Measurements from ENCODE around the gene TMEM217. TPM values are rescaled to one million over a fixed set of nuclear protein-coding genes. Genes with fewer than 3 reads are reported as not detected.

TMEM217 gene
- total RNA-seq, 1 experiment from 2014 or later, result 2.4 TPM

- no peaks in the 10 kb centered on the region for H4K20me1 ChIP-seq (ENCODE audit: low read length)
- BruUV-seq (replicated peaks), result no TSS peak
- ChIA-PET POLR2A (ENCODE audit: unreplicated experiment) (no interaction called here), CTCF (interaction anchor here (0.5 kb wide), 1 partner anchor 202 kb away, joined by 3 read pairs; no protein-coding TSS in a partner anchor)
- TF ChIP-seq CTCF (conservative IDR thresholded peaks at IDR 0.05; ENCODE audit: low read depth, low read length), result no peak
- TF ChIP-seq EZH2phosphoT487 (IDR thresholded peaks at IDR 0.05; ENCODE audit: borderline replicate concordance, low read length), result no peak
- no peak for TF ChIP-seq EZH2 (IDR thresholded peaks at IDR 0.05; ENCODE audit: low read length, unreplicated experiment)
- H3K4me1 ChIP-seq (ENCODE audit: insufficient read depth, low read length), result peaks cover 5% of the 10 kb centered on the region
- H3K9me2 ChIP-seq (replicated peaks; ENCODE audit: low read length), result no peaks in the 10 kb centered on the region
- no peaks in the 10 kb centered on the region for H3K36me3 ChIP-seq (ENCODE audit: low read depth, low read length)
- H3K27me3 ChIP-seq (ENCODE audit: low read length), result no peaks in the 10 kb centered on the region
- DNase-seq (no peak), ATAC-seq (no peak)
- no peaks in the 10 kb centered on the region for H3K79me2 ChIP-seq (ENCODE audit: low read length)
- intact Hi-C loops (cut with micrococcal nuclease), result no loop called here
- H3K9ac ChIP-seq (ENCODE audit: low read length), result no peak overlapping the region
- H2AFZ ChIP-seq (ENCODE audit: low read length), result no peak overlapping the region
- no peak overlapping the region for H3K4me2 ChIP-seq (ENCODE audit: low read length)
- no peaks in the 10 kb centered on the region for H3F3A ChIP-seq (ENCODE audit: low read length, unreplicated experiment)
- no peak overlapping the region for H3K4me3 ChIP-seq (ENCODE audit: low read length)
- no peaks in the 10 kb centered on the region for H3K9me3 ChIP-seq (ENCODE audit: low read length)
- no peak overlapping the region for H3K27ac ChIP-seq (ENCODE audit: low read length)
Measured at GRCh38 chr6:37225350-37226169, 32.4 kb downstream of the TMEM217 start.

GRCh38 chr6:37222992-37223391, 35.0 kb downstream of the TMEM217 start:
- TF ChIP-seq EZH2phosphoT487 (IDR thresholded peaks at IDR 0.05; ENCODE audit: borderline replicate concordance, low read length) (no peak), CTCF (conservative IDR thresholded peaks at IDR 0.05; ENCODE audit: low read depth, low read length) (no peak), EZH2 (IDR thresholded peaks at IDR 0.05; ENCODE audit: low read length, unreplicated experiment) (no peak)
- Histone ChIP-seq H3K36me3 (ENCODE audit: low read depth, low read length) (no peaks in the 10 kb centered on the region), H4K20me1 (ENCODE audit: low read length) (no peaks in the 10 kb centered on the region), H2AFZ (ENCODE audit: low read length) (peak overlapping the region; percentile 83), H3K4me1 (ENCODE audit: insufficient read depth, low read length) (peaks cover 5% of the 10 kb centered on the region), H3F3A (ENCODE audit: low read length, unreplicated experiment) (no peaks in the 10 kb centered on the region), H3K79me2 (ENCODE audit: low read length) (no peaks in the 10 kb centered on the region), H3K9ac (ENCODE audit: low read length) (no peak overlapping the region), H3K27me3 (ENCODE audit: low read length) (no peaks in the 10 kb centered on the region), H3K9me3 (ENCODE audit: low read length) (no peaks in the 10 kb centered on the region), H3K4me3 (ENCODE audit: low read length) (peak overlapping the region; percentile 71), H3K4me2 (ENCODE audit: low read length) (peak overlapping the region; percentile 87), H3K9me2 (replicated peaks; ENCODE audit: low read length) (no peaks in the 10 kb centered on the region), H3K27ac (ENCODE audit: low read length) (no peak overlapping the region)
- BruUV-seq (replicated peaks), result no TSS peak
- CTCF ChIA-PET, result interaction anchor here (0.6 kb wide), 1 partner anchor 187 kb away, joined by 5 read pairs; no protein-coding TSS in a partner anchor
- intact Hi-C loops (cut with micrococcal nuclease), result no loop called here
- POLR2A ChIA-PET (ENCODE audit: unreplicated experiment), result no interaction called here
- ATAC-seq, result no peak
- DNase-seq, result no peak
